Ovary (tissue), 3 donors: Measurements from ENCODE around the gene FHOD1.

ENCODE experiments used
- CTCF ChIP-seq, 3 donors: fragments of 450-650 bp in 2 of 3; fragments of 200-600 bp in 1 of 3; IDR thresholded peaks; one replicate each; pipeline versions ENCODE4 v1.5.1 to v1.8.0; 2016 to 2022; ENCODE audit warnings: antibody characterized with exemption in 3 of 3, mild to moderate bottlenecking in 1 of 3
- EP300 ChIP-seq: sonication (generic); formaldehyde crosslinking; IDR thresholded peaks from one replicate; pipeline ENCODE4 v1.6.1; 2017; ENCODE audit warnings: antibody characterized with exemption
- POLR2A ChIP-seq: fragments of 450-650 bp; IDR thresholded peaks from one replicate; pipeline ENCODE4 v1.6.1; 2017; ENCODE audit warnings: antibody characterized with exemption, mild to moderate bottlenecking, moderate library complexity
- donor health status: DM: no; HTN: no; CAD: no.

- TF ChIP-seq CTCF (IDR thresholded peaks at IDR 0.05) (no peak), POLR2A (no peak), EP300 (no peak)
Observed at GRCh38 chr16:67269766-67270165, 22.5 kb upstream of the FHOD1 start.
